AG04449 (cell line): Measurements from ENCODE around the gene OSTM1.

ENCODE experiments used
- CTCF ChIA-PET: fragments of 350-600 bp; formaldehyde crosslinking; extraction: SDS; loops from one replicate; lab custom pipeline; 2021; ENCODE audit warnings: antibody characterized with exemption; lab: Yijun Ruan, JAX
- POLR2A ChIA-PET: fragments of 400-600, 350-600 bp; formaldehyde crosslinking; extraction: SDS; loops from one replicate; lab custom pipeline; 2020; ENCODE audit warnings: antibody characterized with exemption, inconsistent platforms; lab: Yijun Ruan, JAX
- DNase-seq: peaks from one replicate; pipeline ENCODE4 v3.0.0-alpha.2; 2010; ENCODE audit warnings: low read depth, low spot score
- H3K4me3 ChIP-seq: 2 replicates; pipeline ENCODE4 v1.5.1; 2011; ENCODE audit warnings: low read depth, mild to moderate bottlenecking, control low read depth, low read length
- TF ChIP-seq, protein P1 (sequence below): IDR thresholded peaks from one replicate; pipeline ENCODE4 v1.5.1; 2011; ENCODE audit warnings: mild to moderate bottlenecking, moderate library complexity, low read length, control low read depth, inconsistent platforms; ENCODE audit not compliant: insufficient read depth; ENCODE audit errors: missing control alignments

Gene OSTM1

DNA sequence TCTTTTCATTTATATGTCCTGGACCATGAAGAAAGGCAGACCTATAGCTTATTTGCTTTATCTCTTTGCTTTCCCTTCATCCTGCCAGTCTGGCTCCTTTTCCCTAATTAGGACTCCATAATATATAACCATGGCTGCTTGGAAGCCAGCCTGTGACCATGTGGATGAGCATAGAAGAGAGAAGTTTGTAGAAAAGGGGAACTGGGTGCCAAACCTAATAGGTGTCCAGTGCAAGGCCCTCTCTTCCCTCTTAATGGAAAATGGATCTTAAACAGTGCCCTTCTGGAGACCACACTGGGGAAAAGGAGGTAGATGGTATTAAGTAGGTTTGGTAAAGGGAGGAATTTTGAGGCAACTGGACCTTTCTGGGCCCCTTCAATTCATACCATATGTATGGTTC is 16.7 kb upstream of the OSTM1 start:
- ChIA-PET POLR2A (no interaction called here), CTCF (interaction anchor here (0.9 kb wide), 1 partner anchor 400 kb away, joined by 3 read pairs; no protein-coding TSS in a partner anchor)
- TF ChIP-seq, protein P1, sequence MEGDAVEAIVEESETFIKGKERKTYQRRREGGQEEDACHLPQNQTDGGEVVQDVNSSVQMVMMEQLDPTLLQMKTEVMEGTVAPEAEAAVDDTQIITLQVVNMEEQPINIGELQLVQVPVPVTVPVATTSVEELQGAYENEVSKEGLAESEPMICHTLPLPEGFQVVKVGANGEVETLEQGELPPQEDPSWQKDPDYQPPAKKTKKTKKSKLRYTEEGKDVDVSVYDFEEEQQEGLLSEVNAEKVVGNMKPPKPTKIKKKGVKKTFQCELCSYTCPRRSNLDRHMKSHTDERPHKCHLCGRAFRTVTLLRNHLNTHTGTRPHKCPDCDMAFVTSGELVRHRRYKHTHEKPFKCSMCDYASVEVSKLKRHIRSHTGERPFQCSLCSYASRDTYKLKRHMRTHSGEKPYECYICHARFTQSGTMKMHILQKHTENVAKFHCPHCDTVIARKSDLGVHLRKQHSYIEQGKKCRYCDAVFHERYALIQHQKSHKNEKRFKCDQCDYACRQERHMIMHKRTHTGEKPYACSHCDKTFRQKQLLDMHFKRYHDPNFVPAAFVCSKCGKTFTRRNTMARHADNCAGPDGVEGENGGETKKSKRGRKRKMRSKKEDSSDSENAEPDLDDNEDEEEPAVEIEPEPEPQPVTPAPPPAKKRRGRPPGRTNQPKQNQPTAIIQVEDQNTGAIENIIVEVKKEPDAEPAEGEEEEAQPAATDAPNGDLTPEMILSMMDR: no peak
- H3K4me3 ChIP-seq: no peak overlapping the region
- no peak for DNase-seq

DNA sequence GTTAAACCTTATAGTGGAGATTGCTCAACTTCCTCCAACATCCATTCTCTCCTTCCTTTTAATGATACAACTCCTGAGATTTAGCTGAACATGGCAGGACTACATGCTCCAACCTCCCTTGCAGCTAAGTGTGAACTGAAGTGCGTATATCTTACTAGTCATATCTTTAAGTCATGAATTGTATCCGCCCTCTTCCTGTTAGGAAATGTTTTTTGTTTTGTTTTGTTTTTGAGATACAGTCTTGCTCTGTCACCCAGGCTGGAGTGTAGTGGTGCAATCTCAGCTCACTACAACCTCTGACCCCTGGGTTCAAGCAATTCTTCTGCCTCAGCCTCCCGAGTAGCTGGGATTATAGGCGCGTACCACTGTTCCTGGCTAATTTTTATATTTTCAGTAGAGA is 8.8 kb upstream of the OSTM1 start:
- no peak for DNase-seq
- H3K4me3 ChIP-seq: no peak overlapping the region
- TF ChIP-seq, protein P1: no peak
- ChIA-PET POLR2A (no interaction called here), CTCF (no interaction called here)

DNA sequence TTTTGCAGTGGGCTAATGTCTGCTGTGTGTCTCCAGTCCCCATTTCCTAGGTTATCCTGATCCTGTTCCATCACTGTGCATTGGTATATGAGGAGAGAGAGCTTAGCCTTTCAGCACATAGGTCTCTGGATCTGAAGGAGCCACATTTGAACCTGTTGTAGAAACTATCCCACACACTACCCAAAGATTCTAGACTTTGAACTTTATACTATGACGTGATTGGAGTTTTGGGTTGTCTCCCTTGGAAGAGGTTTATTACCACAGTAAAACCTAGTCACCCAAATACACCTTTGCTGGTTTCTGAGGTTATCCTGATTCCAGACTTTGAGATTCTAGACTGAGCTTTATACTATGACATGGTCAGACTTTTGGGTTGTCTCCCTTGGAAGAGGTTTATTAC is 8.0 kb upstream of the OSTM1 start:
- no peak for DNase-seq
- ChIA-PET CTCF (no interaction called here), POLR2A (no interaction called here)
- H3K4me3 ChIP-seq: no peak overlapping the region
- TF ChIP-seq, protein P1: no peak

DNA sequence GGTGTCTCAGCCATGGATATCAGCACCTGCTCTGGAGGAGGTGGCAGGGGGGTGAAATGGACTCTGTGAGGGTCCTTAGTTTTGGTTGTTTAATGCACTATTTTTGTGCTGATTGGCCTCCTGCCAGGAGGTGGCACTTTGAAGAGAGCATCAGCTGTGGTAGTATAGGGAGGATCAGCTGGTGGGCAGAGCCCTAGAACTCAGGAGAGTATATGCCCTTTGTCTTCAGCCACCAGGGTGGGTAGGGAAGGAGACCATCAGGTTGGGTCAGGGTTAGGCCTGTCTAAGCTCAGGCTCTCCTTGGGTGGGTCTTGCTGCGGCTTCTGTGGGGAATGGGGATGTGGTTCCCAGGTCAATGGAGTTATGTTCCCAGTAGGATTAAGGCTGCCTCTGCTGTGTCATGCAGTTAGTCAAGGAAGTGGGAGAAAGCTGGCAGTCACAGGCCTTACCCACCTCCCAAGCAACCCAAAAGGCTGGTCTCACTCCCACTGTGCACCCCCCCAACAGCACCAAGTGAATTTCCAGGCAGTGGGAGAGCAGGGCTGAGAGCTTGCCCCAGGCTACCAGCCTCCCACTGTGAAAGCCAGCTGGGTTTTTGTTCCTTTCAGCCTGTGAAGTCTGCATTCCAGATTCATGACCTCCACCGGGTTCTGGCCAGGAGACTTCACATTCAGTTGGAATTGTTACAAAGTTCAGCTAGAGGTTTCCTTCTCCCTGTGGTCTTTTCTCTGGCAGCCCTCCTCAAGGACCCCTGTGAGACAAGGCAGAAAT is 5.7 kb upstream of the OSTM1 start:
- TF ChIP-seq, protein P1: no peak
- no peak for DNase-seq
- ChIA-PET POLR2A (no interaction called here), CTCF (interaction anchor here (1.9 kb wide), 1 partner anchor 412 kb away, joined by 6 read pairs; no protein-coding TSS in a partner anchor)
- H3K4me3 ChIP-seq: no peak overlapping the region

DNA sequence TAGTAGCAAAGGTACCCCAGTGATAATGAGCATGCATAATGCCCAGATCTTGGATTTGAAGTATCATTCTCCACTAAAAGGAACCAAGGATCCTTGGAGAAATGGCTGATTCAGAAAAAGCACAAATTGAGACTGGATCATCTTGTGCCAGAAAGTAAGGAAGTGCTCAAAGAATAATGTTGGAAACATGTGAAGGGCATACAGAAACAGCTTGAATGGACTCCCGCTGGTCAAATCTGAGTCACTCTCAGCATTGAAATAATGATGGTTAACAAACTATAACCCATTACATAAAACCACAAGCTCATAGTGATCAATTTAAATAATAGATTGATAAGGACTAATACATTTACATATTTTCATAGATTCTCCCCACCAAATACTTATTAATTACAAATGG is 3.6 kb upstream of the OSTM1 start:
- TF ChIP-seq, protein P1: no peak
- H3K4me3 ChIP-seq: no peak overlapping the region
- ChIA-PET CTCF (no interaction called here), POLR2A (no interaction called here)
- DNase-seq: no peak

DNA sequence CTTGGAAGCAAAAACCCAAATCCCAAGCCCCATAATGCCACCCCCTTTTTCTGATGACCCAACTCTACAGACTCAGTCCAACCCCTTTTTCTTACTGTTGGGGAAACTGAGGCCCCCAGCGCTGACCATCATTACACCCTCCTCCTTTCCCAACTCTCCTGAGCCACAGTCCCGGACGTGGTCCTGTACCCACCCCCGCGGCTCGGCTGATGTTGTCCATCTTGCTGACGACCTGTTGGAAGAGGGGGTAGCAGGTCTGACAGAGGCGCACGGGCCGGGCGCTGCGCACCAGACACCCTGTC is 533 bp downstream of the OSTM1 start:
- TF ChIP-seq, protein P1: no peak
- POLR2A ChIA-PET: no interaction called here
- DNase-seq: no peak
- H3K4me3 ChIP-seq: peak overlapping the region; percentile 96
- CTCF ChIA-PET: interaction anchor here (1.1 to 1.5 kb wide), 2 partner anchors 417 to 418 kb away, joined by 3 to 5 read pairs; no protein-coding TSS in a partner anchor
